H1 (cell line): ENCODE data around the gene ENPP7. TPM values are rescaled to one million over a fixed set of nuclear protein-coding genes. Genes with fewer than 3 reads are reported as not detected.

Experiments used
- CTCF ChIA-PET: fragments of 300-600 bp; sonication (Branson Sonifier 250); formaldehyde crosslinking; loops from one replicate; lab custom pipeline; 2021; ENCODE audit not compliant: partially characterized antibody; lab: Charles Lee
- POLR2A ChIA-PET: fragments of 300-600 bp; sonication (Branson Sonifier 250); formaldehyde crosslinking; loops from one replicate; lab custom pipeline; 2021; ENCODE audit warnings: inconsistent platforms; ENCODE audit not compliant: partially characterized antibody; lab: Charles Lee
- DNase-seq, 2 experiments: peaks; one replicate each; pipeline versions ENCODE4 v3.0.0 to v3.0.0-alpha.2; 2010 to 2022; ENCODE audit warnings: low spot score in 2 of 2, low read depth in 1 of 2, mixed read lengths in 1 of 2
- FAIRE-seq: peaks from 2 replicates; lab custom pipeline; 2011; peaks lifted over from hg19 to GRCh38; lab: Jason Lieb, UNC
- H2AFZ ChIP-seq: 2 replicates; pipeline ENCODE4 v1.8.1; 2012; ENCODE audit warnings: low read length, inconsistent platforms
- H2AK5ac ChIP-seq: 2 replicates; pipeline ENCODE4 v1.6.1; 2013; ENCODE audit warnings: low read depth, low read length
- H2BK120ac ChIP-seq: replicated peaks from 2 replicates; pipeline ENCODE3; 2013; ENCODE audit warnings: low read depth, low read length, inconsistent platforms
- H2BK12ac ChIP-seq: 2 replicates; pipeline ENCODE4 v1.6.1; 2013; ENCODE audit warnings: low read depth, low read length
- H2BK15ac ChIP-seq: 2 replicates; pipeline ENCODE4 v1.6.1; 2013; ENCODE audit warnings: low read length
- H2BK20ac ChIP-seq: 2 replicates; pipeline ENCODE4 v1.6.1; 2013; ENCODE audit warnings: low read length
- H2BK5ac ChIP-seq: 2 replicates; pipeline ENCODE4 v1.6.1; 2013; ENCODE audit warnings: low read depth, low read length
- H3K14ac ChIP-seq: 2 replicates; pipeline ENCODE4 v1.6.1; 2013; ENCODE audit warnings: inconsistent platforms; ENCODE audit not compliant: insufficient read length
- H3K18ac ChIP-seq: 2 replicates; pipeline ENCODE4 v1.6.1; 2013; ENCODE audit warnings: low read length; ENCODE audit errors: extremely low read depth
- H3K23ac ChIP-seq: 2 replicates; pipeline ENCODE4 v1.6.1; 2013; ENCODE audit warnings: inconsistent platforms; ENCODE audit not compliant: insufficient read length
- H3K23me2 ChIP-seq: 2 replicates; pipeline ENCODE4 v1.6.1; 2013; ENCODE audit warnings: low read depth, low read length
- H3K27ac ChIP-seq: 2 replicates; pipeline ENCODE4 v1.6.1; 2011; ENCODE audit warnings: low read depth, low read length, inconsistent platforms
- H3K27me3 ChIP-seq, 4 experiments: replicated peaks in 1 of 4; 1 replicate in 1 of 4; 2 replicates in 3 of 4; pipeline versions ENCODE4 v1.6.1 to v1.8.1; 2011 to 2013; ENCODE audit warnings: low read length in 3 of 4, mild to moderate bottlenecking in 3 of 4, inconsistent platforms in 2 of 4, mixed read lengths in 2 of 4, moderate library complexity in 1 of 4; ENCODE audit not compliant: control insufficient read depth in 3 of 4, insufficient read depth in 3 of 4; ENCODE audit errors: extremely low read depth in 1 of 4
- H3K36me3 ChIP-seq, 4 experiments: 2 replicates each; pipeline versions ENCODE4 v1.6.1 to v1.8.1; 2011 to 2013; ENCODE audit warnings: mild to moderate bottlenecking in 4 of 4, low read length in 3 of 4, moderate library complexity in 2 of 4, control low read depth in 1 of 4, inconsistent platforms in 1 of 4; ENCODE audit not compliant: insufficient read depth in 4 of 4, control insufficient read depth in 2 of 4
- H3K4ac ChIP-seq: replicated peaks from 2 replicates; pipeline ENCODE3; 2013; ENCODE audit warnings: low read length, low read depth, mixed read lengths, inconsistent platforms; ENCODE audit not compliant: insufficient read length
- H3K4me1 ChIP-seq, 4 experiments: replicated peaks in 1 of 4; 1 replicate in 1 of 4; 2 replicates in 3 of 4; pipeline versions ENCODE4 v1.6.1 to v1.8.1; 2011 to 2013; ENCODE audit warnings: low read length in 3 of 4, inconsistent platforms in 2 of 4, mixed read lengths in 1 of 4; ENCODE audit not compliant: insufficient read depth in 4 of 4, control insufficient read depth in 3 of 4
- H3K4me2 ChIP-seq, 2 experiments: 2 replicates each; pipeline versions ENCODE4 v1.6.1 to v1.8.1; 2011 to 2013; ENCODE audit warnings: low read depth in 2 of 2, low read length in 2 of 2, control low read depth in 1 of 2, inconsistent platforms in 1 of 2, mild to moderate bottlenecking in 1 of 2; ENCODE audit not compliant: insufficient read depth in 1 of 2
- H3K4me3 ChIP-seq, 4 experiments: fragments of 200-600, 300-600 bp in 1 of 4; sonication (generic), shearing (Covaris generic), sonication (Bioruptor Twin) in 1 of 4; 2 replicates each; pipeline versions ENCODE4 v1.5.1 to v1.8.1; 2011 to 2016; ENCODE audit warnings: low read length in 4 of 4, low read depth in 3 of 4, control low read depth in 2 of 4, inconsistent platforms in 2 of 4, mild to moderate bottlenecking in 2 of 4, mixed read lengths in 1 of 4, moderate library complexity in 1 of 4; ENCODE audit not compliant: insufficient read depth in 2 of 4; ENCODE audit errors: extremely low read depth in 1 of 4
- H3K56ac ChIP-seq: replicated peaks from 2 replicates; pipeline ENCODE3; 2013; ENCODE audit warnings: low read depth, mild to moderate bottlenecking, mixed read lengths, low read length, inconsistent platforms; ENCODE audit not compliant: insufficient read length
- H3K79me1 ChIP-seq: 2 replicates; pipeline ENCODE4 v1.6.1; 2013; ENCODE audit warnings: low read depth, low read length, control low read depth
- H3K79me2 ChIP-seq, 2 experiments: 2 replicates each; pipeline versions ENCODE4 v1.6.1 to v1.8.1; 2012 to 2013; ENCODE audit warnings: low read length in 2 of 2, mild to moderate bottlenecking in 2 of 2, inconsistent platforms in 1 of 2; ENCODE audit not compliant: insufficient read depth in 2 of 2, control insufficient read depth in 1 of 2
- H3K9ac ChIP-seq, 4 experiments: replicated peaks in 1 of 4; 1 replicate in 1 of 4; 2 replicates in 3 of 4; pipeline versions ENCODE4 v1.6.1 to v1.8.1; 2011 to 2013; ENCODE audit warnings: low read depth in 3 of 4, low read length in 3 of 4, control low read depth in 2 of 4, mild to moderate bottlenecking in 2 of 4, moderate library complexity in 2 of 4, inconsistent platforms in 1 of 4; ENCODE audit errors: extremely low read depth in 1 of 4
- H3K9me3 ChIP-seq, 2 experiments: 2 replicates each; pipeline versions ENCODE4 v1.6.1 to v1.8.1; 2012 to 2013; ENCODE audit warnings: mild to moderate bottlenecking in 2 of 2, moderate library complexity in 2 of 2, control low read depth in 1 of 2, inconsistent platforms in 1 of 2, low read depth in 1 of 2, low read length in 1 of 2, mixed read lengths in 1 of 2; ENCODE audit not compliant: insufficient read depth in 2 of 2
- H4K20me1 ChIP-seq, 2 experiments: replicated peaks in 1 of 2; 2 replicates each; pipeline versions ENCODE3 to v1.8.1; 2011 to 2013; ENCODE audit warnings: inconsistent platforms in 2 of 2, low read length in 2 of 2, mild to moderate bottlenecking in 1 of 2; ENCODE audit not compliant: insufficient read depth in 2 of 2, control insufficient read depth in 1 of 2
- H4K5ac ChIP-seq: 2 replicates; pipeline ENCODE4 v1.6.1; 2013; ENCODE audit warnings: low read length, low read depth, mixed read lengths, inconsistent platforms; ENCODE audit not compliant: insufficient read length
- H4K8ac ChIP-seq: 2 replicates; pipeline ENCODE4 v1.8.0; 2013; ENCODE audit warnings: mild to moderate bottlenecking, moderate library complexity, low read length, inconsistent platforms; ENCODE audit not compliant: insufficient read depth; ENCODE audit errors: extremely low read depth
- H4K91ac ChIP-seq: replicated peaks from 2 replicates; pipeline ENCODE3; 2013; ENCODE audit warnings: low read length, mixed read lengths, inconsistent platforms; ENCODE audit not compliant: insufficient read length
- POLR2AphosphoS5 ChIP-seq: IDR thresholded peaks from 2 replicates; pipeline ENCODE4 v1.6.1; 2011; ENCODE audit warnings: low read depth, low read length
- WGBS, 2 experiments: shearing (Covaris generic) in 1 of 2; methylation state at CpG; one replicate each; pipeline versions ENCODE4 v1.1.6 to v1.1.7; 2013 to 2015; ENCODE audit warnings: low lambda C conversion rate in 2 of 2, mixed read lengths in 2 of 2, inconsistent platforms in 1 of 2, low coverage in 1 of 2, missing lambda C conversion rate in 1 of 2; ENCODE audit not compliant: insufficient replicate concordance in 2 of 2, insufficient coverage in 1 of 2, insufficient read length in 1 of 2; ENCODE audit errors: extremely low coverage in 1 of 2, missing lambda C conversion rate in 1 of 2; 5-methylcytosine and 5-hydroxymethylcytosine counted together
- polyA plus RNA-seq, 7 experiments: library from polyadenylated mRNA; depleted of rRNA in 3 of 7; stranded (reverse) in 5 of 7; unstranded in 2 of 7; fragments of >200 nt in 5 of 7; fragments of 200-250 nt in 2 of 7; gene quantifications; 1 replicate in 5 of 7; 2 replicates in 1 of 7; 4 replicates in 1 of 7; pipeline versions ENCODE4 v1.2.1 to v1.2.3, GENCODE V29; 2011 to 2013; ENCODE audit warnings: missing spikeins in 2 of 7, mixed read lengths in 2 of 7
- total RNA-seq: library from RNA; stranded (reverse); fragmentation: NEBNext Ultra II Directional; extraction: Animal tissue kit (Norgen Biotek cat#: 25700); gene quantifications from 2 replicates; pipeline ENCODE4 v1.2.1, GENCODE V29; 2021
- TF ChIP-seq, protein P1 (sequence below): IDR thresholded peaks from 2 replicates; pipeline ENCODE4 v1.6.1; 2012; ENCODE audit warnings: inconsistent platforms

Gene ENPP7
- total and polyA plus RNA-seq, 2 of the 8 experiments (the other 6 are each of a cell fraction or from before 2014, with no cell fraction given), result not detected

DNA sequence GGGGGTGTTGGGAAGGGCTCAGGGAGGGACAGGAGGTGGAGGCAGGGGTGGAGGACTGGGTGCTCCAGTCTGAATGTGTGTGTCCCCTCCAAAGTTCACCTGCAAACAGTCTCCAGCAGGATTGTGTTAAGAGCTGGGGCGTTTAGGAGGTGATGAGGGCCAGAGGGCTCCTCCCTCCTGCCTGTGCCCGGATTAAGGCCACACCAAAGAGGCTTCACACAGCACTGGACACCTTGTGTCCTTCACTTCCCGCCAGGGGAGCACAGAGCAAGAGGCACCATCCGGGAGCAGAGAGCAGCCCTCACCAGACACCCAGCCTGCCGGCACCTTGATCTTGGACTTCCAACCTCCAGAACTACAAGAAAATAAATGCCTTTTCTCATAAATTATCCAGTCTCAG lies 30.2 kb upstream of the ENPP7 start:
- H2BK20ac ChIP-seq, result no peak overlapping the region
- H3K9me3 ChIP-seq, result no peaks in the 10 kb centered on the region
- no peak for TF ChIP-seq POLR2AphosphoS5
- TF ChIP-seq, protein P1, sequence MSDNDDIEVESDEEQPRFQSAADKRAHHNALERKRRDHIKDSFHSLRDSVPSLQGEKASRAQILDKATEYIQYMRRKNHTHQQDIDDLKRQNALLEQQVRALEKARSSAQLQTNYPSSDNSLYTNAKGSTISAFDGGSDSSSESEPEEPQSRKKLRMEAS, result no peak
- TF ChIP-seq, all 59 proteins: peak for 0
- peak overlapping the region; percentile 68; the same call in 1 of the 2 replicates for H2BK12ac ChIP-seq
- H3K23me2 ChIP-seq, result no peaks in the 10 kb centered on the region; the same call in 1 of the 2 replicates
- H4K8ac ChIP-seq, result no peak overlapping the region
- peak overlapping the region; percentile 68 for H4K91ac ChIP-seq
- H4K20me1 ChIP-seq, result no peaks in the 10 kb centered on the region
- WGBS, 2 experiments, result 72% methylated on average over 5 of the region's 5 CpGs; no CpG with 5 or more reads in 1 of the 2 experiments
- no peak overlapping the region for H3K14ac ChIP-seq
- H3K79me2 ChIP-seq, result no peaks in the 10 kb centered on the region
- no peak for FAIRE-seq
- H3K27me3 ChIP-seq, result no peaks in the 10 kb centered on the region; a peak in 1 of 7 replicates
- H4K5ac ChIP-seq, result no peak overlapping the region
- H3K4me2 ChIP-seq, result no peak overlapping the region
- ChIA-PET CTCF (interaction anchor here (1.1 kb wide), 1 partner anchor 283 kb away, joined by 3 read pairs; no protein-coding TSS in a partner anchor), POLR2A (no interaction called here)
- H2BK15ac ChIP-seq, result peak overlapping the region; percentile 61; the same call in 1 of the 2 replicates
- peak overlapping the region; percentile 4; the same call in 1 of the 2 replicates for H2BK5ac ChIP-seq
- peaks cover 0 to 30% (median 12%) of the 10 kb centered on the region in 4 experiments; a peak in 6 of 7 replicates for H3K4me1 ChIP-seq
- H2AK5ac ChIP-seq, result no peak overlapping the region
- H3K27ac ChIP-seq, result no peak overlapping the region
- H3K23ac ChIP-seq, result no peak overlapping the region
- no peak overlapping the region for H2AFZ ChIP-seq
- no peaks in the 10 kb centered on the region for H3K36me3 ChIP-seq
- no peak overlapping the region for H3K56ac ChIP-seq
- no peak overlapping the region for H3K9ac ChIP-seq
- H3K79me1 ChIP-seq, result no peaks in the 10 kb centered on the region
- H3K18ac ChIP-seq, result peak overlapping the region; percentile 10; the same call in 1 of the 2 replicates
- DNase-seq, result no peak
- H3K4me3 ChIP-seq, result no peak overlapping the region
- no peak overlapping the region for H2BK120ac ChIP-seq
- peak overlapping the region; percentile 13 for H3K4ac ChIP-seq
